22Rv1 (cell line): ENCODE results near the gene PLCH2.

Source experiments
- H3K27ac ChIP-seq: fragments of 450-650 bp; 2 replicates; pipeline ENCODE4 v1.5.1; 2017
- CTCF ChIP-seq: fragments of 450-650 bp; IDR thresholded peaks from 2 replicates; pipeline ENCODE4 v1.5.1; 2017; ENCODE audit warnings: mild to moderate bottlenecking
- ZFX ChIP-seq: fragments of 450-650 bp; IDR thresholded peaks from 2 replicates; pipeline ENCODE4 v1.6.1; 2017; ENCODE audit warnings: antibody characterized with exemption, borderline replicate concordance

The PLCH2 gene

DNA sequence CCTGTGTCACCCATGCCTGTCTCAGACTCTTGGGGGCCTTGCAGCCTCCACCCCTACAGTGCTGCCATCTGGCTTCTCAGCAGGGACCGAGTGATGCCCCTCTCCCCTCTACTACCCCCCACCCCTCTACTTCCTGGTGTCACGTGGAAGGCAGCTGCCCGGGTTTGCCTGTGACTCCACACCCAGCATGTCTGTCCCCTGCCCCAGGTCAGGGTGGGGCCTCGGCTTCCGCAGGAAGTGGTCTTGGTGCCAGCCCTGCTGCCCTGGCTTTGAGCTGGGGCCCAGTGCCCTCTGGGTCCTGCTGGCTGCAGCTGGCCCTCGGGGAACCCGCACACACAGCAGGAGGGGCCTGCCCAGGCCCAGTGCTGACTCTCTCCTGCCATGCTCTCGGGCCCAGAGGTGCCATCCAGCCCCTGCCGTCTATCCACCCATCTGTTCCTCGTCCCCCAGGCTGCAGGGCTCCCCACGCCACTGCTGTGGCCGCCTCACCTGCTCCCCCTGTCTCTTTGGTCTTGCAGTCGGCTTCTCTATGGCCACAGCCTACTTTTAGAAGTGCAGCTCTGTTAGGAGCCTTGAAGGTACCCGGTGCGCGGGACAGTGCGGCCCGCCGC, 24.0 kb downstream of the PLCH2 start:
- no peak for TF ChIP-seq CTCF
- TF ChIP-seq ZFX = no peak
- no peak overlapping the region for H3K27ac ChIP-seq

DNA sequence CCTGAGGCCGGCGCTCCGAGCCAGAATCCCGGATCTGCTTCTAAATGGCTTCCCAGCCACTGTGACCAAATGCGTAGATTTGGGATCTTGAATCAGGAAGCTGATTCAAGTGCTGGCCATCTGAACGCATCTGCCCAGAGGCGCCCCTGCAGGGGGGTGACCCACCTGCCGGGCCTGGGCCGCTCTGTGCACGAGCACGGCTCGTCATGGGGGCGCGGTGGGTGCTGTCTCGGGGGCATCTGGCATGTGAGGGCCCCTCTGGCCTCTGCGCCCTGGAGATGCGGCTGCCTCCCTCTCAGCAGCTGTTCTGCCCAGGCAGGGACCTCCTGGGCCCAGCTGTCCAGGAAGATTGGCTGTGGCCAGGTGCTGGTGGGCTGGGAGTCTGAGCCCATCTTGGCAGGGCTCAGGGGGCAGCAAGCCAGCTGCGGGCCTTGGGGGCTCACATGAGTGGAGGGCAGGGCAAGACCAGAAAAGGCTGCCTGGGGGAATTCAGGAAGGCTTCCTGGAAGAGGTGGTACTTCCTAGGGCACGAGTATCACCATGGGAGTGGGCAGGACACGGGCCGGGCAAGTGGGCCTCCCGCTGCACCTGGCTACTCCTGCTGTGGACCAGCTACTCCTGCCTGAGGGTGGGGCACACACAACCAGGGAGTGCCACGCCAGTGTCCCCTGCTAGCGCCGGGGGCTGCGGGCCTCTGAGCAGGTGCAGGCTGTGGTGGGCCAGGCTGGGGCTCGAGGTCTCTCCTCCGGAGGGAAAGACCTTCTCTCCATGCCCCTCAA, 25.1 kb downstream of the PLCH2 start:
- TF ChIP-seq ZFX (no peak), CTCF (no peak)

DNA sequence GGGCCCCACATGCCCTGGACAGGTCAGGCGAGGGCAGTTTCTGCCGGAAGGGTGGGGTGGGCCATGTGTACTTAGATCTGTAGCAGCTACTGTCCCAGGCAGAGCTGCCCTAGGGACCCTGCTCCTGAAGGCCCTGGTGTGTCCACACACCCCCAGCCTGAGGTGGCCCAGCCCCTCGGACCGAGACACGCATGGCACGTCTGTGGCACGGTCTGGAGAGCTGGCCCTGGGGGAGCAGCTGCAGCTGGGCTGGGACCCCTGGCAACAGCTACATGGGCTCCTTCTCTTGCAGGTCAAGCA, 25.7 kb downstream of the PLCH2 start:
- TF ChIP-seq ZFX = no peak
- no peak for TF ChIP-seq CTCF
- H3K27ac ChIP-seq = no peak overlapping the region

More for the DNA sequence above, 25.1 kb downstream of the PLCH2 start:
- no peak overlapping the region for H3K27ac ChIP-seq

DNA sequence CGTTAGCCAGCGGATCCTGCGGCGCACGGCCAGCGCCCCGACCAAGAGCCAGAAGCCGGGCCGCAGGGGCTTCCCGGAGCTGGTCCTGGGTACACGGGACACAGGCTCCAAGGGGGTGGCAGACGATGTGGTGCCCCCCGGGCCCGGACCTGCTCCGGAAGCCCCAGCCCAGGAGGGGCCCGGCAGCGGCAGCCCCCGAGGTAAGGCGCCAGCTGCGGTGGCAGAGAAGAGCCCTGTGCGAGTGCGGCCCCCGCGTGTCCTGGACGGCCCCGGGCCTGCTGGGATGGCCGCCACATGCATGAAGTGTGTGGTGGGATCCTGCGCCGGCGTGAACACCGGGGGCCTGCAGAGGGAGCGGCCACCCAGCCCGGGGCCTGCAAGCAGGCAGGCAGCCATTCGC, 26.1 kb downstream of the PLCH2 start:
- no peak overlapping the region for H3K27ac ChIP-seq
- TF ChIP-seq CTCF = no peak
- no peak for TF ChIP-seq ZFX

DNA sequence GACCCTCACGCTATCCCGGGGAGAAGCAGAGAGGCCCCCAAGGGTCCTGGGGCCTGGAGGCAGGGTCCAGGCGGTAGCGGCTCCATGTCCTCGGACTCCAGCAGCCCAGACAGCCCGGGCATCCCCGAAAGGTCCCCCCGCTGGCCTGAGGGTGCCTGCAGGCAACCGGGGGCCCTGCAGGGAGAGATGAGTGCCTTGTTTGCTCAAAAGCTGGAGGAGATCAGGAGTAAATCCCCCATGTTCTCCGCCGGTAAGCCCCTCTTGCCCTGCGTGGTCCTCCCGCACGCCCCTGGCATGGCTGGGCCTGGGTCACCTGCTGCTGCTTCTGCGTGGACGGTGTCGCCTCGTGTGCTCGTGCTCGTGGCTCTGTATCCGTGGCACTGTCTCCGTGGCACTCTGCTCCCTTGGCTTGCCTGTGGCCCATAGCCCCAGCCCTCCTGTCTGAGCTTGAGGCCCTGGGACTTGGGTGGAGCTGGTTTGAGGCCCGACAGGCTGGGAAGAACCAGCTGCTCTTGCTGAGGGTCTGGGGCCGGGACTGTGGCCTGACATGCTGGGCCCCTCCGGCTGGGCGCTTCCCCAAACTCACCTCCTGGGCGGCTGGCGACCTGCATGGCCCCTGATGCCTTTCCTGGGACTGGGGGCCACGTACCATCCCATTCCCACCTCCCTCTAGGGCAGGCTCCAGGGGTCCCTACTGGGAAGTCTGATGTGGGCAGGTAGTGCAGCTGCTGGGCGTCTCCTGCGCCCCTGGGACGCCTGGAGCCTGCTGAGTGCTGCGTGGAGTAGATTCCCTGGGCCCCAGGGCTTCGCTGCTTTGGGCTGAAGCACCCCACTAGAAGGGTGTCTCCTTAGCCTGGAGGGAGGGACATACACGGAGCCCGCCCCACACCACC, 26.8 kb downstream of the PLCH2 start:
- TF ChIP-seq CTCF = no peak
- TF ChIP-seq ZFX = no peak

GRCh38 chr1:2503554-2504224, 27.6 kb downstream of the PLCH2 start:
- TF ChIP-seq ZFX = no peak
- no peak overlapping the region for H3K27ac ChIP-seq

More for the DNA sequence above, 26.8 kb downstream of the PLCH2 start:
- H3K27ac ChIP-seq = no peak overlapping the region

- no peak overlapping the region for H3K27ac ChIP-seq
- TF ChIP-seq ZFX = no peak
- no peak for TF ChIP-seq CTCF
These were observed 28.3 kb downstream of the PLCH2 start for GRCh38 chr1:2504225-2504948.
